OCI-LY1 (cell line): ENCODE results near the gene PAFAH1B2.

Experiments used
- CTCF ChIP-seq: fragments of 200-600 bp; sonication (generic), shearing (Covaris generic); IDR thresholded peaks from 2 replicates; pipeline ENCODE4 v1.5.1; 2017; ENCODE audit warnings: mild to moderate bottlenecking, antibody characterized with exemption, low read length, moderate library complexity, mixed read lengths
- EZH2 ChIP-seq: fragments of 200-600 bp; sonication (generic), shearing (Covaris generic); IDR thresholded peaks from 2 replicates; pipeline ENCODE4 v1.8.0; 2017; ENCODE audit warnings: borderline replicate concordance, mixed run types, mild to moderate bottlenecking, antibody characterized with exemption, low read length, moderate library complexity, mixed read lengths

GRCh38 chr11:117188620-117189081 is 44.6 kb downstream of the PAFAH1B2 start:
- TF ChIP-seq EZH2 (no peak), CTCF (no peak)
